Measurements from ENCODE around the gene AK9.

DNA sequence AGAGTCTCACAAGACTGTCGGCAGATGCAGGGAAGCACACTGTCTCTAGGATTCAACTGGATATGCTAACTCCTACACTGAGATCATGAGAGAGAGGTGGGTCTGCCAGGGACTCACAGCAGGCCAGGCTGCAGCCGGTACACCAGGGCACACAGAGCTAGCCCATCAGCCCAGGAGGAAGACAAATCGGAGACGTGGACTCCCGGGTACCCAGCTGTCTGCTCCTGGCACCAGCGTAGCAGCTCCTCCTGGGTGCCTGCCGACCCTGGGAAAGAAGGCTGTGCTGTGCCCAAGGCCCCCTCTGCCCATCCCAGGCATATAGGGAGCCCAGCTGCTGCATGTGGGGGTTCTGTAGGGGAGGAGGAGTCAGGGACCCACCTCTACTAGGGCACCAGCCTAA, 242.4 kb downstream of the AK9 start:
- TF ChIP-seq, protein P1, sequence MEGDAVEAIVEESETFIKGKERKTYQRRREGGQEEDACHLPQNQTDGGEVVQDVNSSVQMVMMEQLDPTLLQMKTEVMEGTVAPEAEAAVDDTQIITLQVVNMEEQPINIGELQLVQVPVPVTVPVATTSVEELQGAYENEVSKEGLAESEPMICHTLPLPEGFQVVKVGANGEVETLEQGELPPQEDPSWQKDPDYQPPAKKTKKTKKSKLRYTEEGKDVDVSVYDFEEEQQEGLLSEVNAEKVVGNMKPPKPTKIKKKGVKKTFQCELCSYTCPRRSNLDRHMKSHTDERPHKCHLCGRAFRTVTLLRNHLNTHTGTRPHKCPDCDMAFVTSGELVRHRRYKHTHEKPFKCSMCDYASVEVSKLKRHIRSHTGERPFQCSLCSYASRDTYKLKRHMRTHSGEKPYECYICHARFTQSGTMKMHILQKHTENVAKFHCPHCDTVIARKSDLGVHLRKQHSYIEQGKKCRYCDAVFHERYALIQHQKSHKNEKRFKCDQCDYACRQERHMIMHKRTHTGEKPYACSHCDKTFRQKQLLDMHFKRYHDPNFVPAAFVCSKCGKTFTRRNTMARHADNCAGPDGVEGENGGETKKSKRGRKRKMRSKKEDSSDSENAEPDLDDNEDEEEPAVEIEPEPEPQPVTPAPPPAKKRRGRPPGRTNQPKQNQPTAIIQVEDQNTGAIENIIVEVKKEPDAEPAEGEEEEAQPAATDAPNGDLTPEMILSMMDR (IDR thresholded peaks at IDR 0.05), result no peak
- no peak for TF ChIP-seq EZH2 (IDR thresholded peaks at IDR 0.05)

Measured in neural progenitor cell (in vitro differentiated cells).